K562 (cell line): Measurements from ENCODE around the gene ECHDC3. TPM values are rescaled to one million over a fixed set of nuclear protein-coding genes. Genes with fewer than 3 reads are reported as not detected.

Experiments
- ATAC-seq: fragments of 200-7000 bp; cut with Tn5 transposase; 3 replicates; pipeline ENCODE4 v1.9.1; 2020; ENCODE audit warnings: moderate library complexity
- BruUV-seq: library from RNA; stranded (reverse); fragments of 400-500 nt; replicated peaks from 2 replicates; lab custom pipeline; 2021; lab: Mats Ljungman, UMichigan
- CTCF ChIA-PET: fragments of 300-600 bp; formaldehyde crosslinking; extraction: SDS; loops from one replicate; lab custom pipeline; 2021; ENCODE audit warnings: low intra/inter-chr PET ratio; lab: Yijun Ruan, JAX
- POLR2A ChIA-PET: fragments of 300-600, 350-650 bp; sonication (Branson Sonifier 250); formaldehyde crosslinking; extraction: SDS; loops from one replicate; lab custom pipeline; 2021; ENCODE audit warnings: antibody characterized with exemption, inconsistent platforms; lab: Yijun Ruan, JAX
- DNase-seq, 4 experiments: peaks; one replicate each; pipeline versions ENCODE4 v3.0.0 to v3.0.0-alpha.2; 2011 to 2018; ENCODE audit warnings: low spot score in 3 of 4, mixed read lengths in 3 of 4; ENCODE audit errors: extremely low read depth in 1 of 4
- FAIRE-seq: peaks from 2 replicates; lab custom pipeline; 2011; peaks lifted over from hg19 to GRCh38; lab: Jason Lieb, UNC
- H2AFZ ChIP-seq: 2 replicates; pipeline ENCODE4 v1.6.0; 2011; ENCODE audit warnings: low read depth, low read length, control low read depth, inconsistent platforms
- H3K27ac ChIP-seq: fragments of 200-600 bp; 3 replicates; pipeline ENCODE4 v1.8.0; 2011; ENCODE audit warnings: low read depth, mild to moderate bottlenecking, control low read depth, inconsistent platforms, low read length, moderate library complexity, mixed read lengths; ENCODE audit errors: extremely low read depth
- H3K27me3 ChIP-seq, 2 experiments: fragments of 300-600 bp in 1 of 2; 2 replicates in 1 of 2; 3 replicates in 1 of 2; pipeline versions ENCODE4 v1.6.0 to v1.8.0; 2011; ENCODE audit warnings: inconsistent platforms in 2 of 2, low read length in 2 of 2, mild to moderate bottlenecking in 1 of 2, mixed read lengths in 1 of 2, moderate library complexity in 1 of 2; ENCODE audit not compliant: control insufficient read depth in 2 of 2, insufficient read depth in 2 of 2
- H3K36me3 ChIP-seq: fragments of 300-600 bp; 3 replicates; pipeline ENCODE4 v1.8.0; 2011; ENCODE audit warnings: mild to moderate bottlenecking, low read length, inconsistent platforms; ENCODE audit not compliant: control insufficient read depth, insufficient read depth
- H3K4me1 ChIP-seq, 2 experiments: fragments of 200-600 bp in 1 of 2; replicated peaks in 1 of 2; 2 replicates in 1 of 2; 3 replicates in 1 of 2; pipeline versions ENCODE4 v1.5.1 to v1.8.0; 2011; ENCODE audit warnings: inconsistent platforms in 2 of 2, low read length in 2 of 2, mild to moderate bottlenecking in 1 of 2, mixed read lengths in 1 of 2, moderate library complexity in 1 of 2; ENCODE audit not compliant: control insufficient read depth in 2 of 2, insufficient read depth in 2 of 2
- H3K4me2 ChIP-seq: 2 replicates; pipeline ENCODE4 v1.6.1; 2011; ENCODE audit warnings: low read length, control low read depth, inconsistent platforms, mixed read lengths; ENCODE audit not compliant: insufficient read depth
- H3K4me3 ChIP-seq: fragments of 200-600 bp; sonication (generic), shearing (Covaris generic); 2 replicates; pipeline ENCODE4 v1.5.1; 2016; ENCODE audit warnings: control low read depth, inconsistent platforms
- H3K79me2 ChIP-seq: fragments of 200-600 bp; 3 replicates; pipeline ENCODE4 v1.8.0; 2011; ENCODE audit warnings: low read length, inconsistent platforms; ENCODE audit not compliant: control insufficient read depth, insufficient read depth
- H3K9ac ChIP-seq, 2 experiments: 2 replicates each; pipeline versions ENCODE4 v1.6.0 to v1.6.1; 2011; ENCODE audit warnings: low read depth in 2 of 2, low read length in 2 of 2, control low read depth in 1 of 2, inconsistent platforms in 1 of 2, mild to moderate bottlenecking in 1 of 2, mixed read lengths in 1 of 2; ENCODE audit not compliant: insufficient read depth in 1 of 2
- H3K9me1 ChIP-seq: one replicate; pipeline ENCODE4 v1.6.0; 2011; ENCODE audit warnings: inconsistent platforms, mild to moderate bottlenecking, low read length, moderate library complexity; ENCODE audit not compliant: control insufficient read depth, insufficient read depth
- H3K9me3 ChIP-seq: replicated peaks from 2 replicates; pipeline ENCODE4 v1.5.1; 2011; ENCODE audit warnings: low read depth, low read length, inconsistent platforms; ENCODE audit not compliant: control insufficient read depth, insufficient read depth
- H4K20me1 ChIP-seq: replicated peaks from 2 replicates; pipeline ENCODE4 v1.6.1; 2011; ENCODE audit warnings: low read length, inconsistent platforms, mixed read lengths; ENCODE audit not compliant: control insufficient read depth, insufficient read depth
- ETV6 ChIP-seq, 3 experiments: fragments of 150-350 bp in 1 of 3; sonication (generic) in 1 of 3; formaldehyde crosslinking in 1 of 3; IDR thresholded peaks; 2 replicates each; pipeline versions ENCODE4 v1.6.1 to v1.8.0; 2014 to 2022; ENCODE audit warnings: borderline replicate concordance in 2 of 3, low read depth in 2 of 3, antibody characterized with exemption in 1 of 3, low read length in 1 of 3, mild to moderate bottlenecking in 1 of 3, missing genetic modification reagents in 1 of 3
- WGBS: fragments of 100-300 bp; shearing (Covaris generic); methylation state at CpG from one replicate; pipeline ENCODE4 v1.1.6; 2016; ENCODE audit warnings: low coverage, mixed read lengths; ENCODE audit not compliant: insufficient coverage; ENCODE audit errors: missing lambda C conversion rate; 5-methylcytosine and 5-hydroxymethylcytosine counted together
- in situ Hi-C: fragments of 300-500 bp; cut with MboI; formaldehyde crosslinking; loops from 4 replicates; pipeline ENCODE4 v1.15.0; 2018; ENCODE audit warnings: inconsistent platforms, mixed read lengths
- intact Hi-C: fragments of 100-400 bp; cut with micrococcal nuclease; formaldehyde crosslinking; loops from 2 replicates; pipeline ENCODE4 v1.14.2; 2022
- polyA plus RNA-seq, 8 experiments: library from polyadenylated mRNA; depleted of rRNA in 4 of 8; stranded (reverse) in 5 of 8; unstranded in 3 of 8; fragments of >200 nt; fragmentation: Nextera tagmentation in 2 of 8; fragmentation: Illumina TruSeq in 1 of 8; extraction: Ambion mirVana in 2 of 8; extraction: Trizol in 1 of 8; gene quantifications; 2 replicates each; pipeline versions ENCODE4 v1.2.1 to v1.2.3, GENCODE V29; 2011 to 2014; ENCODE audit warnings: inconsistent platforms in 1 of 8, missing spikeins in 1 of 8
- total RNA-seq, 7 experiments: library from RNA; depleted of rRNA in 6 of 7; stranded (reverse); fragments of >200 nt in 6 of 7; fragmentation: Illumina TruSeq in 2 of 7; extraction: Trizol in 2 of 7; gene quantifications; 2 replicates each; pipeline versions ENCODE4 v1.2.1 to v1.2.3, GENCODE V29; 2011 to 2021; ENCODE audit warnings: low replicate concordance in 1 of 7
- TF ChIP-seq, protein P1 (sequence below), 2 experiments: IDR thresholded peaks in 1 of 2; conservative IDR thresholded peaks in 1 of 2; 2 replicates each; pipeline ENCODE4 v1.6.1; 2016; ENCODE audit warnings: low read depth in 2 of 2, mild to moderate bottlenecking in 1 of 2, missing compliant biosample characterization in 1 of 2, missing genetic modification characterization in 1 of 2, moderate library complexity in 1 of 2

Gene ECHDC3
- total and polyA plus RNA-seq, 9 of the 15 experiments (the other 6 are each of a cell fraction or from before 2014, with no cell fraction given) = 0.53 to 21.9 (median 15.7) TPM

DNA sequence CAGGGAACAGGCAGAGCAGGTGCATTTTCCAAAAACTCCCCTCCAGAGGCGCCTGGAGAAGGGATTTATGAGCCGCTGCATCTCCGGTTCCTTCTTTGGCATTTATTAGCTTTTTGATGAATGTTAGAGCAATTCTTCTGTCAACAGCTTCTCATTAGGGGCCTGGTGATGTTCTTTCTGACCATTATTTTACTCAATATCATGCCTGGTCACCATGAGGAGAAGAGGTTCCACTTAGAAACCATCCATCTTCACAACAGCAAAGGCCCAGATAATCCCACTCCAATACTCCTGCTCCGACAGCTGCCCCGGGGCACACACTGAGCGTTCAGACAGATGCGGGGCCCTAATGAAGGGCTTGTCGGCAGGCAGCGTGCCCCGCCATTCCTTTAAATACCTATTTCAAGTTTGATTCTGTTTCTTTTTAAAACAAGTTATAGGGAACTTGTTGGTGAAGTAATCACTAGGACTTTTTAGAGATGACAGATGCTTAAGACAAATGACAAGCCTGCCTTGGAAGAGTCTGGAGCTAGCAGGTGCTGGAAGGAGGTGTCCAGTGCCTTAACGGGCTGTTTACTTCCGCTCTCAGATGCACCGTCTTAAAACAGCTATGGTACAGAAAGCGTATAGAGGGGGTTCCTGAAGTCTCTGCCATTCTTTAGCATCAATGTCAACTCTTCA, 31.7 kb downstream of the ECHDC3 start:
- no peak for DNase-seq
- CTCF ChIA-PET = no interaction called here

More for the DNA sequence above, 31.7 kb downstream of the ECHDC3 start:
- POLR2A ChIA-PET = interaction anchor here (0.6 kb wide), 3 partner anchors 43 to 835 kb away, joined by 3 read pairs; no protein-coding TSS in a partner anchor
- Histone ChIP-seq H3K4me3 (no peak overlapping the region), H3K4me1 (no peaks in the 10 kb centered on the region; a peak in 1 of 5 replicates), H2AFZ (no peak overlapping the region), H3K9ac (no peak overlapping the region), H3K4me2 (no peak overlapping the region), H3K27ac (no peak overlapping the region), H3K79me2 (no peaks in the 10 kb centered on the region), H3K36me3 (no peaks in the 10 kb centered on the region), H4K20me1 (no peaks in the 10 kb centered on the region), H3K9me1 (no peaks in the 10 kb centered on the region), H3K27me3 (peaks cover 24 to 39% of the 10 kb centered on the region in 2 experiments), H3K9me3 (no peaks in the 10 kb centered on the region; the same call in 1 of the 2 replicates)
- FAIRE-seq (no peak), ATAC-seq (no peak)
- TF ChIP-seq ETV6 (IDR thresholded peaks at IDR 0.05; ENCODE audit: borderline replicate concordance in 1 of 2, low read depth in 2 of 2, low read length in 1 of 2) (no peak), ETV6 (CRISPR knock-in tag; IDR thresholded peaks at IDR 0.05; ENCODE audit: borderline replicate concordance) (no peak)
- TF ChIP-seq, protein P1, sequence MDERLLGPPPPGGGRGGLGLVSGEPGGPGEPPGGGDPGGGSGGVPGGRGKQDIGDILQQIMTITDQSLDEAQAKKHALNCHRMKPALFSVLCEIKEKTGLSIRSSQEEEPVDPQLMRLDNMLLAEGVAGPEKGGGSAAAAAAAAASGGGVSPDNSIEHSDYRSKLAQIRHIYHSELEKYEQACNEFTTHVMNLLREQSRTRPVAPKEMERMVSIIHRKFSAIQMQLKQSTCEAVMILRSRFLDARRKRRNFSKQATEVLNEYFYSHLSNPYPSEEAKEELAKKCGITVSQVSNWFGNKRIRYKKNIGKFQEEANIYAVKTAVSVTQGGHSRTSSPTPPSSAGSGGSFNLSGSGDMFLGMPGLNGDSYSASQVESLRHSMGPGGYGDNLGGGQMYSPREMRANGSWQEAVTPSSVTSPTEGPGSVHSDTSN (CRISPR knock-in tag; IDR thresholded peaks at IDR 0.05; ENCODE audit: low read depth) = no peak
- TF ChIP-seq, protein P1 (tag; conservative IDR thresholded peaks at IDR 0.05; ENCODE audit: low read depth) = peak; percentile 76; the same call in 1 of the 2 replicates
- WGBS = 5% methylated on average over 14 of the region's 14 CpGs
- intact Hi-C loops (no loop called here), in situ Hi-C loops (loop anchor here (25.0 kb wide), 1 partner anchor 862 kb away; no protein-coding TSS in a partner anchor)
- no TSS peak for BruUV-seq
